HG02884 (cell line): ENCODE data around the gene C21orf58.
"Not testable (repeated sequence)": the region's sequence is repeated elsewhere in the genome, so short reads cannot be mapped to it uniquely, and the experiment has no call there.

ENCODE experiments used
- ATAC-seq: cut with Tn5 transposase; IDR thresholded peaks from one replicate; pipeline ENCODE4 v1.9.1; 2021; ENCODE audit warnings: mild to moderate bottlenecking, moderate library complexity; ENCODE audit not compliant: unreplicated experiment

Gene C21orf58

DNA sequence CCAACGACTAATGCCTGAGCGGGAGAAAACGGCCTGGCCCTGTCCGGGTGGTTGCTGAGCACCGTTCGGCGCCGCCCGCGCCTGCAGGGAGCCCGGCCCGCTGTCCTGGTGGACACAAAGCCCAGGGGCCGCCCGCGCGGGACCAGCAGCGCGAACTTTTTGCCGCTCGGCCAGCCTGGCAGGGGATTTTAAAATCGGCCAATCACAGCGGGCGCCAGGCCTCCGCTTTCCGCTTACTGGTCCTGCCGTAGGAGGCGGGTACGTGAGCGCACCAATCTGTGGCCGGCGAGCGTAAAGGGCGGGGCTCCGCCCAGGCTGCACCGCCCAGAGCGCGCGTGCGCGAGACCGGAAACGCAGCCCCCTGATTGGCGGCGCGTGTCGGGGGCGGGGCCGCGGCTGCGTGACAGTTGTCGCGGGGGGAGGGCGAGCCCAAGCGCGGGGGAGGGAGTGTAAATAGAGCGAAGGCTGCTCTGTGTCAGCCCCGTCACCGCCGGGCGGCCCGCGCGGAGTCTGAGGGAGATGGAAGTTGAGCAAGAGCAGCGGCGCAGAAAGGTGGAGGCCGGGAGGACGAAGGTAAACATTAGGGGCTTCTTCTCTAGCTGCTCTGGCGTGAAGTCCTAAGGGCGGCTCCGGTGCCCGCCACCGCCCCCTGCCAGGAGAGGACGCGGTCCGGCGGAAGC is at the start of gene C21orf58, which contains the start of gene PCNT:
Gene C21orf58, minus strand, starts transcription at position 161 of the 680 bp plus-strand sequence. CDS start 1,132 bp downstream, outside the sequence.
Gene PCNT, plus strand, starts transcription at position 447 of the 680 bp plus-strand sequence. Its CDS starts 73 bp downstream, at position 520.
- ATAC-seq, result peak; percentile 80

DNA sequence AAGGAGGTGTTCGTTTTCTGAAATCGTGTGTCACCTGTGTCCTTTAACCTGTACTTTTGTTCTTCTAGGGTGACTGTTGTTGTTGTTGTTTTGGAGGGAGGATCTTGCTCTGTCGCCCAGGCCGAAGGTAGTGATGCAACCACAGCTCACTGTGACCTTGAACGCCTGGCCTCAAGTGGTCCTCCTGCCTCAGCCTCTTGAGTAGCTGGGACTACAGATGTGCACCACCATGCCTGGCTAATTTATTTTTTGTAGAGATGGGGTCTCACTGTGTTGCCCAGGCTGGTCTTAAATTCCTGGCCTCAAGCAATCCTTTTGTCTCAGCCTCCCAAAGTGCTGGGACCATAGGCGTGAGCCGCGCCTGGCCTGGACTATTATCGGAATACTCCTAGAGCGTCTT is 49.3 kb upstream of the C21orf58 start:
- not testable (repeated sequence) for ATAC-seq

DNA sequence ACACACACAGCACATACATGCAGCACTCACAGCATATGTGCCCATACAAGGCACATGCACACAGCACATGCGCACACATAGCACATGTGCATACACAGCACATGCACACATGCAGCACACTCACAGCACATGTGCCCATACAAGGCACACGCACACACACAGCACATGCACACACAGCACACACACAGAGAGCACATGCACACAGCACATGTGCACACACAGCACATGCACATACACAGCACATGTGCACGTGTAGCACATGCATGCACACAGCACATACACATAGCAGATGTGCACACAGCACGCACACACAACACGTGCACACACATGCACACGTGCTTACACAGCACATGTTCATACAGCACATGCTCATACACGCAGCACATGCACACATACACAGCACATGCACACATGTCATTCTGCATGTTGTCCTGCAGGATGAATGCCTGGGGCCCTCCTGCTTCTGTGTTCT is 48.4 kb upstream of the C21orf58 start:
- no peak for ATAC-seq

DNA sequence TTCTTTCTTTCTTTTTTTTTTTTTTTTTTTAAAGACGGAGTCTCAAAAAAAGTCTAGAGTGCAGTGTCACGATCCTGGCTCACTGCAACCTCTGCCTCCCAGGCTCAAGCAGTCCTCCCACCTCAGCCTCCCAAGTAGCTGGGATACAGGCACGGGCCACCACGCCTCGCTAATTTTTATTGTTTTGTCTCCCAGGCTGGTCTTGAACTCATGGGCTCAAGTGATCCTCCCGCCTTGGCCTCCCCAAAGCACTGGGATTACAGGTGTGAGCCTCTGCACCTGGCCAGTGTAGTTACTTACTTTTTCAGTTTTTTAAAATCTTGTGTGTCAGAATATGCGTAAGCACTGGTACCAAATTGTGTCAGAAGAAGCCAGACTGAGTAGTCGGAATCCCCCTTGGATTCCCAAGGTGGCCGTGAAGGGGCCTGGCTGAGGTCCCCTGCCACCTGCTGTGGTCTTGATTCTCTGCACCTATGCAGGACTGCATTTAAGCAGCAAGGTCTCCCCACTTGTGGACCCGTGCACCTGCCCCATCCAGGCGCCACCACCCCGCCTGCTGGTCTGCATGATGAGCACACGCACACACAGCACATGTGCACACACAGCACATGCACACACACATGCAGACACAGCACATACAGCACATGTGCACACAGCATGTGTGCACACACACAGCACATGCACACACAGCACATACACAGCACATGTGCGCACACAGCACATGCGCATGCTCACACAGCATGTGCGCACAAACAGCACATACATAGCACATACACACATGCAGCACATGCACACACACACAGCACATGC is 47.7 kb upstream of the C21orf58 start:
- ATAC-seq, result no peak

DNA sequence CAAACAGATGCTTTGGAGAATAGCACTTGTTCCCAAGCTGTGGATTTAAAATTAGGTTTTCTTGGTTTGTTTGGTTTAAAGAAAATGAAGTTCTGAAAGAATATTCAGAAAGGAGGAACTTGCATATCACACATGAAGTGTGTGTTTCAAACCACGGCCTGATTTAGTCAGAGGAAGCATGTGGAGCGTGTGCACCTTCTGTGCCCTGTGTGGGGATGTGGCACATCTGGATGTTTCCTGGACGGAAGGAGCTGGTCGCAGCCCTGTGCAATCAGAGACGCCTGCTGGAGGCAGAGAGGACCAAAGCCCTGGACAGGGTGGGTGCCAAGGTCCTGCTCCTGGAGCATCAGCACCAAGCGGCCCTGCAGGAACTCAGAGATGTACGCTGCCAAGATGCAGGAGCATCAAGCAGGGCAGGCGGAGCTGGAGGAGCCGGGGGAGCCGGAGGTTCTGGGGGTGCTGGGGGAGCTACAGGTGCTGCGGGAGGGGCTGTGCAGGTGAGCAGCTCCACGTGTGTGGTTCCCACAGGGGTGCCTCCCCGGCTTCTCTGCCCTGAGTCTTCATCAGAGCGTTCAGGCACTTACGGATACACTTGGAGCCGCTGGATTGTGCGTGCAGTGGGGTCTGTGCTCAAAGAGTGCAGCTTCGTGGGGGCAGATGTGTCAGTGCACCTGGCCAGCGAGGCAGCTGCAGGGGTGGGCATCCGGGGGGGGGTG is 46.0 kb upstream of the C21orf58 start:
- ATAC-seq, result no peak

DNA sequence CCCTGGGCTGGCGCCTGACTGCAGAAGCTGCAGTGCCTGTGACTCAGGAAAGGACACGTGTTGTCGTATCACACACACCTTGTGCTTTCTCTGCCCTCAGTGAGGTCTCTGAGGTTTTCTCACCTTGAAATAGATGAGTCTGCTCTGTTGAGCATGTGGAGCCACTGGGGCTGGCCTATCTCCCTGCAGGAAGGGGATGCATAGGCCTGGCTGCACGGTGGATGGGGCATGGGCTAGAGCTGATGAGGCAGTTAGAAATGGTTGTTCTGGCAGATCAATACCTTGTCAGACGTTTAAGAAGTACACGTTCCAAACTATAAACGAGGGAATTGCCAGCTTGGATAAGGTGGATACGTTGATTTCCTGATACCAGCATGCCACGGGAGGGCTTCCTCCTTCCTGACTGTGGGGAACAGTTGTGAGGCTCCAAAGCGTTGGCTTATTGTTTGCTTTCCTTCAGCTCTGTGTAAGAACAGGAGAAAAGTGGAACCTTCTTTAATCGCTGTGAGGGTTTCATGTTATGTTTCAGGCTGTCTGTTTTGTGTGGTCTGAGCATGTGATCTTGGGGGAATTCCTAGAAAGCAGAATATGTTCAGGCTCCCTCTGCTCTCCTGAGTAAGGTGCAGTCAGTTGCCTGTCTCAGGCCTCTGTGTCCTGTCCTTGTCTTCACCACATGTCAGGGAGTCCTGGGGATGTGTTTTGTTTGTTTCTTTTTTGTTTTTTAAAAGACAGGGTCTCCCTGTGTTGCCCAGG is 45.0 kb upstream of the C21orf58 start:
- peak; percentile 75 for ATAC-seq

DNA sequence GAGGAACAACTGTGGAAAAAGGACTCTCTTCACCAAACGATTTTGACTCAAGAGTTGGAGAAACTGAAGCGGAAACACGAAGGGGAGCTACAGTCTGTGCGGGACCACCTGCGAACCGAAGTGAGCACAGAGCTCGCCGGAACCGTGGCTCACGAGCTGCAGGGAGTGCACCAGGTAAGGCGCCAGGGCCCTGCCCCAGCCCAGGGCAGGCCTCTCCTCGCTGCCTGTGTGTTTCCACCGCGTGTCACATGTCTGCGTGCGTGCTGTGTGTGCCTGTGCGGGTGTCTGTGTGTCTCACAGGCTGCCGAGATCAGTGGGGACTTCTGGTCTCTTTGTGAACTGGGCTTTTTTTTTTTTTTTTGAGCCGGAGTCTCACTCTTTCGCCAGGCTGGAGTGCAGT is 43.3 kb upstream of the C21orf58 start:
- ATAC-seq, result no peak

DNA sequence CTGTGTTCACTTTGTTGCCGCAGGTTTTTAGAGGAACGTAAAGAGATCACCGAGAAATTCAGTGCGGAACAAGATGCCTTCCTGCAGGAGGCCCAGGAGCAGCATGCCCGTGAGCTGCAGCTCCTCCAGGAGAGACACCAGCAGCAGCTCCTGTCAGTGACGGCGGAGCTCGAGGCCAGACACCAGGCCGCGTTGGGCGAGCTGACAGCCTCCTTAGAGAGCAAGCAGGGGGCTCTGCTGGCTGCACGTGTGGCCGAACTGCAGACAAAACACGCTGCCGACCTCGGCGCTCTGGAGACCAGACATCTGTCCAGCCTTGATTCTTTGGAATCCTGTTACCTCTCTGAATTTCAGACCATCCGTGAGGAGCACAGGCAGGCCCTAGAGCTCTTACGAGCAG is 42.9 kb upstream of the C21orf58 start:
- no peak for ATAC-seq

DNA sequence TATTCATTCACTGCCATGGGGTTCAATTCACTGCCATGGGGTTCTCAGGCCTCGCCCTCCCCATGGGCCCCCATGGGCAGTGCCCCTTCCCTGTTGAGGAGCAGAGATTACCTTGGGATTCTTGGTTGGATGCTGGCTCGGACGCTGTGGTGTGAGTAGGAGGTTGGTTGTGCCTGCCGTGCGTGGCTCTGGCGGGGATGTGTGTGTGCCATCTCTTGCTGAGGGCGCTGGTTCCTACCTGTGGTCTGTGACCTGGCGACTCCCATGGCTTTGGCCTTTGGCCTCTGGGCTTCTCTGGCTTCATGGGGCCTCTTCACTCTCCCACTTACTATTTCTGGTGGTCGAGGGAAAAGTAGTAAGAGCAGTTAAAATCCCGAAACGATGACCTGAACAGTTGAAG is 42.4 kb upstream of the C21orf58 start:
- no peak for ATAC-seq

DNA sequence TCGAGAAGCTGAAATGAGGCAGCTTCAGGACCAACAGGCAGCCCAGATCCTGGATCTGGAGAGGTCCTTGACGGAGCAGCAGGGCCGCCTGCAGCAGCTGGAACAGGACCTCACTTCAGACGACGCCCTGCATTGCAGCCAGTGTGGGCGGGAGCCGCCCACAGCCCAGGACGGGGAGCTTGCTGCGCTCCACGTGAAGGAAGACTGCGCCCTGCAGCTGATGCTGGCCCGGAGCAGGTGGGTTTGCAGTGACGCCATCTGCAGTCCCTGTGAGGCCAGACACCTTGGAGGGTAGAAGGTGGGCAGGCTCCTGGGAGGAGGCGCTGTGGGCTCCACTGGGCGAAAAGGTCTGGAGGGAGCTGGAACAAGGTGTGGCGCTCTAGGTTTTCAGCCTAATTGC is 40.0 kb upstream of the C21orf58 start:
- ATAC-seq, result no peak

DNA sequence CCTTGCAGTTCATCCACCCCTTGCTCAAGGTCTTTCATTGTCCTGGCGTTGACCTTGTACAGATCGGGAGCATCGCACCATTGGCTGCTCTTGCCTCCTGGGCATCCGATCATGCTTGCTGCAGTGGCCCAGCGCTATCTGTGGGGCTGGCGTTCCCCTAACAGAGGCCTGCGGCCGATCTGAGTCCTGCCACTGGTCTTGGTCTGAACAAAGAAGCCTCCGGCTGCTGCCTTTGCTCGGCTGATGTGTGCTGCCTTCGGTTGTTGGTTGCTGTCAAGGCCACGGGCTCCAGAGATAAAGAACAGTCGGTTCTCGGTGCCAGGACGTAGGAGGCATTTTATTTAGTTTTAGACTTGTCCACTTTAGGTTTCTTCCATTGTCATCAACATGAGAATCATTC is 39.3 kb upstream of the C21orf58 start:
- no peak for ATAC-seq

DNA sequence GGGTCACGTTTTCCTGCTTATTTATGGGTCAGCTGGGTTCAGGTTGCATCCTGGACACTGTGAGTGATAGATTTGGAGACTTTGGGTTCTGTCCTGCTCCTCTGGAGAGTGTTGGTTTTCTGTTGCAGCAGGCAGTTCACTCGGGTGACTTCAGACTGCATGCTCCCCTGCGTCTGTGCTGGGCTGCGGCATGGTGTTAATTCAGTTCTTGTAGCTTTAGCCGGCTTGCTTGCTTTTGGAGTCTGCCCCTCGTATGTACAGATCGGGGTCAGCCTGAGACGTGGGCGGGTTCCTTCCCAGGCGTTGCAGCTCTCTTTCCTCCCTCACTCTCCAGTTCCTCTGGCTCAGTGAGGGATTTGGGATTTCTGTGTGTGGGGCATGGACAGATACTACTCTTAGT is 38.3 kb upstream of the C21orf58 start:
- ATAC-seq, result no peak

DNA sequence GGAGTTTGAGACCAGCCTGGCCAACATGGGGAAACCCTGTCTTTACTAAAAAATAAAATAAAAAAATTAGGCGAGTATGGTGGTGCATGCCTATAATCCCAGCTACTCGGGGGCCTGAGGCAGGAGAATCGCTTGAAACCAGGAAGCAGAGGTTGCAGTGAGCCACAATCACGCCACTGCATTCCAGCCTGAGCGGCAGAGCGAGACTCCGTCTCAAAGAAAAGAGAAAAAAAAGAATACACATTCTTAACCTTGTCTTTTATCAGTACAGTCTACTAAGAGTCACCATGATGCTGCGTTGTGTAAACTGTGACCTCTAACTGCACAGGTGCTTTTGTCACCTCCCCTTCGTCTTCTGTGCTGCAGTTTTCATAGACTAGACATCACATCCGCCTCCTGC is 37.5 kb upstream of the C21orf58 start:
- no peak for ATAC-seq

DNA sequence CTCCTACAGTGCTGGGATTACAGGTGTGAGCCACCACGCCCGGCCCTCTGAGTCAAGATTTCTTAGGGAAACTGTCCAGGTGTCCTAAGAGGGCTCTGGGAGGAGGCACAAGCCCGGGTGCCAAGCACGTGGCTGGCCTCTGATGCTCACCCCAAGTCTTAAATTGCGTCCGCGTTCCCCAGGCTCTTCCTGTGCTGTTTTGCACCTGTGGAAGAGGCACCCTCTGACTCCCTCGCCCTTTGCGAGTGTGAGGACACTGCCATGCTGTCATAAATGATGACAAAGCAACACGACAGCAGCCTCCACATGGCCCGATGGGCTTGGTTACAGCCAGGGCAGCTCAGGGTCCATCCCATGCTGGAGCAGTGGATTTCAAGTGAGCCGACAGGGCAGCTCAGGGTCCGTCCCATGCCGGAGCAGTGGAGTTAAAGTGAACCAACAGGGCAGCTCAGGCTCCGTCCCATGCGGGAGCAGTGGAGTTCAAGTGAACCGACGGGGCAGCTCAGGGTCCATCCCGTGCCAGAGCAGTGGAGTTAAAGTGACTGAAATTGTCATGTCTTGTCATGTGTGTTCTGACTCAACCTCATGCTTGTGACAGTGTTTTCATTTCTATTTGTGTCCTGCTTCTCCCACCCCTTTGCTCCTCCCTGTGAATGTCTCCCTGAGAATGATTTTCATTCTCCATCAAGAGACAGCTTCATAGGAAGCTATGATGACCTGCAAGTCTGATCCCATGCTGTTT is 34.2 kb upstream of the C21orf58 start:
- no peak for ATAC-seq

DNA sequence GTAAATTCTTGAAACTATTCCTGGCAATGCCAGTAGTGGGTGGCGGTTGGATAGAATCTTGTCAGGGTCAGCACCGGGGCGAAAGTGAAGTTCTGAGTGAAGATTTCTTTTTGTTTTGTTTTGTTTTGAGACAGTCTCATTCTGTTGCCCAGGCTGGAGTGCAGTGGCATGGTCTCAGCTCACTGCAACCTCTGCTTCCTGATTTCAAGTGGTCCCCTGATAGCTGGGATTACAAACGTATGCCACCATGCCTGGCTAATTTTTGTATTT is 33.6 kb upstream of the C21orf58 start:
- ATAC-seq, result no peak

DNA sequence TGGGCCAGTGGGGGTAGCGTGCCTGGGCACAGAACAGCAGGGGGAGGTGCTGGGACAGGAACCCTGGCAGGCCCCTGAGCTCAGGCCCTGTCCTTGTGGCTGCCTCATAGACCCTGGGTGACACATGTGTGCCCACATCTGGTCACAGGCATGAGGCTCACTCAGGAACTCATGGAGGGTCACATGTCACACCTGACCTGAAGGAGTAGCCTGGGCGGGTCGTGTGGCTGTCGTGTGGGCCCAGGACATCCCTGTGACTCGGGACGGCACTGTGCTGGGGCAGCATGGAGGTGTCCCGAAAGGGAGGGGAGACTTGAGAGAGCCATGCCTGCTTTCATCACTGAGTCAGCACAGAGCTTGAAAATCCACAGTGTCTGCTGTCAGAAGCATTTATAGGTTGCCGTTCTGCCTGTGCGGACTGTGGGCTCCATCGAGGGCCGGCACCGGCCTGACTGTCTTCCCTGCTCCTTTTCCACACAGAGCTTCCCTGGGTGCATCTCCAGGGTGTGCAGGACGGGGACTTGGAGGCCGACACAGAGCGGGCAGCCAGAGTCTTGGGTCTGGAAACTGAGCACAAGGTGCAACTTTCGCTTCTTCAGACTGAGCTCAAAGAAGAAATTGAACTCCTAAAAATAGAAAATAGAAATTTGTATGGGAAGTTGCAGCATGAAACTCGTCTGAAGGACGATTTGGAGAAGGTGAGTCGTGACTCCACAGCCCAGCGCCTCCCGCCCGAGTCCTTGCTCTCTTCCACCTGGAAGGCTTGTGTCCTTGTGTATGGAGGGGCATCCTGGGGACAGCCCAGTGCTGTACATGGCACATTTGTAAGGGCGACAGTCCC is 33.0 kb upstream of the C21orf58 start:
- no peak for ATAC-seq

DNA sequence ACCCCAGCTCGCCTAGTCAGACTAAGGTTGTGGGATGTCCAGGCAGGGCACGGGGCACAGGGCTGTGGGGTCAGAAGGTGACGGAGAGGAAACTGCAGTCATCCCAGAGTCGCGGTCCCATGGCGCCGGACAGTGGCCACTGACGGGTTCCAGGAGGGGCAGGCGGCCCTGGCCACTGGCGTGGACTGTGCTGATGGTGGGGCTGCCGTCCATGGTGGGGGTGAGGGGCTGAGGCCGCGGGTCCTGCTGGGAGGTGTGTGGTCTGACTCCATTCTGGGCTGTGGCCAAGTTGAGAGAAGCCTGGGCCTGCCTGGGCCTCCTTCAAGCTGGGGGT is 32.3 kb upstream of the C21orf58 start:
- no peak for ATAC-seq

DNA sequence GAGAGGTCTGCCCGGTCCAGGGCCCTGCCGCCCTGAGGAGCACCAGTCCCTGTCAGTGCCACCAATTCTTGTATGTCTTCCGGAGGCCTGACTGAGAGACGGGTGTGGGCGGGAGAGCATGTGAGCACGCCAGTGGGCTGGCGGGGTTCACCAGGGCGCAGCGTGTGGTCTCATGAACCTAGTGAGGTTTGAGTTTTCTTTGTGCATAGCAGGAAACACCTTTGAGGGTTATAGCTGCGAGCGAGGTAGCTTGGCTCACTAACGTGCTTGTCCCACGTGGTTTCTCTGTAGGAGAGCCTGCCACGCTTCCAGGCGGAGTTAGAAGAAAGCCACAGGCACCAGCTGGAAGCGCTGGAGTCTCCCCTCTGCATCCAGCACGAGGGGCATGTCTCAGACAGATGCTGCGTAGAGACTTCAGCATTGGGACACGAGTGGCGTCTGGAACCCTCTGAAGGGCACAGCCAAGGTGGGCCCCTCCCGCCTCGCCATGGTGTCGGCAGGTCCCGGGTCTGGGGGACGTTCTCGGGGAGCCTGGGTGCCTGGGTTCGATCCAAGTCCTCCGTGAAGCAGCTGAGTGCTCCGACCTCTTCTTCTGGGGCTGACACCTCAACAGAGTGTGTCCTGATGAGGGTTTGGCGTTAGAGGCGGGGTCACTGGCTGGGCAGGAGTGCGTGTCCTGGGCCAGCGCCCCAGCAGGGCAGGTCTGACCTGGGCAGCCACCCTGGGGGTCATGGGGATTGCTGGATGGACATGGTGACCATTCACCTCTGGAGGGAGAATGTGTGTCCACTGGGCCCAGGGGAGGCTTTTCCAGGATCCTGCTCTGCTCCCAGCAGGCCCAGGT is 31.7 kb upstream of the C21orf58 start:
- ATAC-seq, result no peak

DNA sequence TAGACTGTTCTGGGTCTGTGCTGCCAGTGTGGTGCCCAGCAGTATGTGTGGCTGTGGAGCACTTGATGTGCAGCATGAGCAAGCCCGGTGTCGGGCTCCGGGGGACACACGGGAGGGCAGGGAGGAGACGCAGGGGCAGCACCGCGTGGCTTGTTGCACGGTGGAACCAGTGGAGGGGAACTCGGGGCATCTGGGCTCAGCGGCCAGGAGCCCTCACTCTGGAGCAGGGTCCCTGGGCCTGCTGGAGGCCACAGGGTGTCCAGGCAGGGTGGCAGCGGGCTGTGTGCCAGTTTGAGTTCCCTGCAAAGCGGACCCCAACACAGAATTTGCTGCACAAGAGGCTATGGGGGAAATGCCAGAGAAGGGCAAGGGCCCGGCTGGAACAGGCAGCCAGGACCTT is 30.8 kb upstream of the C21orf58 start:
- no peak for ATAC-seq
